SK-N-SH (cell line): ENCODE results near the gene GNAI1. TPM values are rescaled to one million over a fixed set of nuclear protein-coding genes. Genes with fewer than 3 reads are reported as not detected.

Source experiments
- CTCF ChIA-PET: fragments of 300-600, 350-600 bp; formaldehyde crosslinking; extraction: SDS; loops from one replicate; lab custom pipeline; 2021; lab: Yijun Ruan, JAX
- POLR2A ChIA-PET: fragments of 350-600 bp; sonication (Branson Sonifier 250); formaldehyde crosslinking; extraction: SDS; loops from one replicate; lab custom pipeline; 2020; ENCODE audit warnings: antibody characterized with exemption, inconsistent platforms; lab: Yijun Ruan, JAX
- DNase-seq: peaks from one replicate; pipeline ENCODE4 v3.0.0; 2012
- H2AFZ ChIP-seq: fragments of 200-600 bp; sonication (generic); 2 replicates; pipeline ENCODE4 v1.8.1; 2016; ENCODE audit warnings: antibody characterized with exemption, mild to moderate bottlenecking, low read depth
- H3F3A ChIP-seq: fragments of 200-600 bp; sonication (generic); replicated peaks from 2 replicates; pipeline ENCODE3; 2016; ENCODE audit warnings: antibody characterized with exemption, mild to moderate bottlenecking; ENCODE audit not compliant: insufficient read depth
- H3K27ac ChIP-seq, 2 experiments: fragments of 200-500 bp in 1 of 2; fragments of 200-600 bp in 1 of 2; sonication (Bioruptor generic) in 1 of 2; sonication (generic), shearing (Covaris generic) in 1 of 2; 2 replicates each; pipeline versions ENCODE4 v1.5.1 to v1.6.1; 2014 to 2016; ENCODE audit warnings: low read depth in 2 of 2, inconsistent platforms in 1 of 2, low read length in 1 of 2, mild to moderate bottlenecking in 1 of 2, mixed read lengths in 1 of 2
- H3K27me3 ChIP-seq: fragments of 200-600 bp; sonication (generic), shearing (Covaris generic); 2 replicates; pipeline ENCODE4 v1.6.1; 2016; ENCODE audit warnings: mixed run types; ENCODE audit not compliant: insufficient read depth
- H3K36me3 ChIP-seq, 2 experiments: fragments of 200-500 bp in 1 of 2; fragments of 200-600 bp in 1 of 2; sonication (Bioruptor generic) in 1 of 2; sonication (generic) in 1 of 2; replicated peaks in 1 of 2; 2 replicates each; pipeline versions ENCODE3 to v1.5.1; 2014 to 2016; ENCODE audit warnings: low read length in 1 of 2, mild to moderate bottlenecking in 1 of 2; ENCODE audit not compliant: insufficient read depth in 2 of 2, control insufficient read depth in 1 of 2
- H3K4me1 ChIP-seq, 2 experiments: fragments of 200-500 bp in 1 of 2; fragments of 200-600 bp in 1 of 2; sonication (Bioruptor generic) in 1 of 2; sonication (generic), shearing (Covaris generic) in 1 of 2; 2 replicates each; pipeline versions ENCODE4 v1.5.1 to v1.6.1; 2014 to 2016; ENCODE audit warnings: low read depth in 1 of 2, low read length in 1 of 2, mixed run types in 1 of 2; ENCODE audit not compliant: insufficient read depth in 2 of 2, control insufficient read depth in 1 of 2
- H3K4me2 ChIP-seq: fragments of 200-600 bp; sonication (generic), shearing (Covaris generic); 2 replicates; pipeline ENCODE4 v1.6.1; 2017; ENCODE audit warnings: mixed run types
- H3K4me3 ChIP-seq, 2 experiments: fragments of 200-500 bp in 1 of 2; fragments of 200-600 bp in 1 of 2; sonication (Bioruptor generic) in 1 of 2; sonication (generic), shearing (Covaris generic) in 1 of 2; 2 replicates each; pipeline versions ENCODE4 v1.5.1 to v1.8.1; 2014 to 2016; ENCODE audit warnings: low read depth in 2 of 2, inconsistent platforms in 1 of 2, low read length in 1 of 2, mild to moderate bottlenecking in 1 of 2, mixed read lengths in 1 of 2, moderate library complexity in 1 of 2
- H3K79me2 ChIP-seq: fragments of 200-600 bp; sonication (generic); 2 replicates; pipeline ENCODE4 v1.8.1; 2017; ENCODE audit warnings: mild to moderate bottlenecking; ENCODE audit not compliant: insufficient read depth
- H3K9ac ChIP-seq: fragments of 200-600 bp; sonication (generic); 2 replicates; pipeline ENCODE4 v1.6.1; 2017; ENCODE audit warnings: mixed run types
- H3K9me2 ChIP-seq: fragments of 200-600 bp; sonication (generic); 2 replicates; pipeline ENCODE4 v1.6.1; 2017; ENCODE audit warnings: mixed run types
- H3K9me3 ChIP-seq: fragments of 200-600 bp; sonication (generic); 2 replicates; pipeline ENCODE4 v1.6.1; 2017; ENCODE audit warnings: mixed run types, mild to moderate bottlenecking, moderate library complexity
- H4K20me1 ChIP-seq: fragments of 200-600 bp; sonication (generic); 2 replicates; pipeline ENCODE4 v1.6.1; 2017; ENCODE audit warnings: mild to moderate bottlenecking, mixed run types; ENCODE audit not compliant: insufficient read depth
- CHD2 ChIP-seq: fragments of 150-350 bp; IDR thresholded peaks from 2 replicates; pipeline ENCODE4 v1.6.1; 2018; ENCODE audit warnings: low read length; ENCODE audit not compliant: partially characterized antibody
- ELF1 ChIP-seq: IDR thresholded peaks from 2 replicates; pipeline ENCODE4 v1.4.0; 2012
- EP300 ChIP-seq, 2 experiments: IDR thresholded peaks; 2 replicates each; pipeline versions ENCODE4 v1.4.0 to v1.6.1; 2012; ENCODE audit warnings: borderline replicate concordance in 1 of 2, low read depth in 1 of 2, low read length in 1 of 2
- FOSL2 ChIP-seq: IDR thresholded peaks from 2 replicates; pipeline ENCODE4 v1.4.0; 2012; ENCODE audit warnings: low read depth, mild to moderate bottlenecking, moderate library complexity, borderline replicate concordance
- FOXJ3 ChIP-seq: sonication (generic); formaldehyde crosslinking; IDR thresholded peaks from 2 replicates; pipeline ENCODE4 v1.5.1; 2020; ENCODE audit warnings: mild to moderate bottlenecking, missing genetic modification reagents
- FOXM1 ChIP-seq: IDR thresholded peaks from 2 replicates; pipeline ENCODE4 v1.4.0; 2012; ENCODE audit warnings: low read depth, mild to moderate bottlenecking
- GABPA ChIP-seq: IDR thresholded peaks from 2 replicates; pipeline ENCODE4 v1.4.0; 2012; ENCODE audit warnings: low read depth, mild to moderate bottlenecking
- GATA2 ChIP-seq: sonication (generic); formaldehyde crosslinking; IDR thresholded peaks from 2 replicates; pipeline ENCODE4 v1.5.0; 2020; ENCODE audit warnings: mild to moderate bottlenecking, missing genetic modification reagents
- JUND ChIP-seq: IDR thresholded peaks from 2 replicates; pipeline ENCODE4 v1.4.0; 2012
- MAX ChIP-seq: IDR thresholded peaks from 2 replicates; pipeline ENCODE4 v1.4.0; 2012; ENCODE audit warnings: low read depth
- MEF2A ChIP-seq: IDR thresholded peaks from 2 replicates; pipeline ENCODE4 v1.4.0; 2012; ENCODE audit warnings: low read depth, borderline replicate concordance
- NFIC ChIP-seq: IDR thresholded peaks from 2 replicates; pipeline ENCODE4 v1.4.0; 2012; ENCODE audit warnings: borderline replicate concordance
- RAD21 ChIP-seq: IDR thresholded peaks from 2 replicates; pipeline ENCODE4 v1.6.1; 2012; ENCODE audit warnings: mild to moderate bottlenecking, low read length
- REST ChIP-seq: IDR thresholded peaks from 2 replicates; pipeline ENCODE4 v1.6.1; 2012; ENCODE audit warnings: mild to moderate bottlenecking, low read depth, low read length, moderate library complexity
- RXRA ChIP-seq: IDR thresholded peaks from 2 replicates; pipeline ENCODE4 v1.4.0; 2012; ENCODE audit warnings: low read depth, mild to moderate bottlenecking, borderline replicate concordance
- SIN3A ChIP-seq: IDR thresholded peaks from 2 replicates; pipeline ENCODE4 v1.6.1; 2012; ENCODE audit warnings: low read depth, mild to moderate bottlenecking, low read length, moderate library complexity, borderline replicate concordance
- SMC3 ChIP-seq: IDR thresholded peaks from 2 replicates; pipeline ENCODE4 v1.6.1; 2012; ENCODE audit warnings: low read depth, low read length, improper control_type of control experiment
- TAF1 ChIP-seq: IDR thresholded peaks from 2 replicates; pipeline ENCODE4 v1.6.1; 2012; ENCODE audit warnings: low read depth, mild to moderate bottlenecking, low read length, moderate library complexity, borderline replicate concordance
- TCF12 ChIP-seq: IDR thresholded peaks from 2 replicates; pipeline ENCODE4 v1.4.0; 2012
- TEAD4 ChIP-seq: IDR thresholded peaks from 2 replicates; pipeline ENCODE4 v1.4.0; 2012; ENCODE audit warnings: mild to moderate bottlenecking, borderline replicate concordance; ENCODE audit not compliant: insufficient read depth
- YY1 ChIP-seq: IDR thresholded peaks from 2 replicates; pipeline ENCODE4 v1.4.0; 2012; ENCODE audit warnings: low read depth, mild to moderate bottlenecking
- WGBS: methylation state at CpG from one replicate; pipeline ENCODE4 v1.1.6; 2017; ENCODE audit warnings: low lambda C conversion rate; 5-methylcytosine and 5-hydroxymethylcytosine counted together
- polyA plus RNA-seq, 3 experiments: library from polyadenylated mRNA; depleted of rRNA; stranded (reverse); fragments of >200 nt; gene quantifications; 2 replicates each; pipeline ENCODE4 v1.2.3, GENCODE V29; 2012
- TF ChIP-seq, protein P1 (sequence below): IDR thresholded peaks from 2 replicates; pipeline ENCODE4; 2012

Gene GNAI1
- polyA plus RNA-seq, 1 of the 3 experiments (the other 2 are of a cell fraction), result 69.1 TPM

GRCh38 chr7:80232979-80233724 is 98.5 kb downstream of the GNAI1 start:
- Histone ChIP-seq H3K4me3 (no peak overlapping the region), H3F3A (peaks cover 4% of the 10 kb centered on the region), H3K27me3 (no peaks in the 10 kb centered on the region), H3K9ac (no peak overlapping the region), H4K20me1 (no peaks in the 10 kb centered on the region), H3K9me2 (no peaks in the 10 kb centered on the region), H2AFZ (no peak overlapping the region), H3K9me3 (no peaks in the 10 kb centered on the region), H3K36me3 (no peaks in the 10 kb centered on the region), H3K4me1 (peaks cover 0 to 8% of the 10 kb centered on the region in 2 experiments; a peak in 2 of 4 replicates), H3K79me2 (no peaks in the 10 kb centered on the region), H3K4me2 (no peak overlapping the region), H3K27ac (no peak overlapping the region)
- DNase-seq, result no peak
- ChIA-PET POLR2A (no interaction called here), CTCF (interaction anchor here (0.7 to 1.4 kb wide), 6 partner anchors 7 to 159 kb away, joined by 3 to 4 read pairs (median 3); partner anchors contain the start of gene GNAI1)
- TF ChIP-seq ELF1 (no peak), FOSL2 (no peak), RAD21 (no peak), FOXM1 (no peak), TEAD4 (no peak), GATA2 (no peak), MAX (no peak), TCF12 (no peak), CHD2 (no peak), MEF2A (no peak), JUND (no peak), GABPA (no peak), YY1 (no peak)
- 80% methylated on average over 4 of the region's 4 CpGs for WGBS

DNA sequence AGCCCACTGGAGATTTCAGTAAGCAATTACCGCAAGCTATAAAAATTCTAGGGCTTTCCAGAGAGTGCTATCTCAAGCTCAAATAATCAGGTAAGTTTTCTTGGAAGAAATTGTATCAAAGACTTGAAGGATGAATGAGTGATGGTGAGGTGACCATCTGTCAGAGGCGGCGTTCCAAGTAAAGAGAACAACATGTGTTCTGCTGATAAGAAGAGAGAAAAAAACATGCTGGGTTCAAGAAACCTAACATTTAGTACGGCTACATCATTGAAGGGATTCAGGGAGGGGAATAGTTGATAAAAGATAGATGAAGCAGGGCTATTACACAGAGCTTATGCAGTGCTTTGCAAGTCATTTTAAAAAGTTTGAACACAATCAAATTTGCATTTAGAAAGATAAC is 100.7 kb downstream of the GNAI1 start:
- no peak for DNase-seq
- peaks cover 4% of the 10 kb centered on the region for H3F3A ChIP-seq
- H3K27ac ChIP-seq, result no peak overlapping the region
- no peaks in the 10 kb centered on the region for H4K20me1 ChIP-seq
- H3K9ac ChIP-seq, result no peak overlapping the region
- no peaks in the 10 kb centered on the region for H3K36me3 ChIP-seq
- ChIA-PET CTCF (interaction anchor here (2.0 kb wide), 1 partner anchor 20 kb away, joined by 4 read pairs; no protein-coding TSS in a partner anchor), POLR2A (no interaction called here)
- no peak overlapping the region for H3K4me3 ChIP-seq
- WGBS, result 94% methylated on average over 4 of the region's 4 CpGs
- H3K9me3 ChIP-seq, result no peaks in the 10 kb centered on the region
- H3K9me2 ChIP-seq, result no peaks in the 10 kb centered on the region
- no peaks in the 10 kb centered on the region for H3K27me3 ChIP-seq
- H3K4me2 ChIP-seq, result no peak overlapping the region
- H2AFZ ChIP-seq, result no peak overlapping the region
- H3K4me1 ChIP-seq, result peaks cover 0 to 8% of the 10 kb centered on the region in 2 experiments; a peak in 1 of 4 replicates
- H3K79me2 ChIP-seq, result no peaks in the 10 kb centered on the region
- TF ChIP-seq ELF1 (no peak), RAD21 (no peak), FOXJ3 (no peak), RXRA (no peak), NFIC (no peak), SMC3 (no peak), TCF12 (no peak), FOXM1 (no peak), FOSL2 (no peak), MEF2A (no peak), GATA2 (no peak), TAF1 (no peak), SIN3A (no peak), EP300 (IDR thresholded peaks at IDR 0.05; ENCODE audit: borderline replicate concordance in 1 of 2, low read depth in 1 of 2, low read length in 1 of 2) (no peak), REST (no peak), YY1 (no peak), TEAD4 (no peak)
- TF ChIP-seq, protein P1, sequence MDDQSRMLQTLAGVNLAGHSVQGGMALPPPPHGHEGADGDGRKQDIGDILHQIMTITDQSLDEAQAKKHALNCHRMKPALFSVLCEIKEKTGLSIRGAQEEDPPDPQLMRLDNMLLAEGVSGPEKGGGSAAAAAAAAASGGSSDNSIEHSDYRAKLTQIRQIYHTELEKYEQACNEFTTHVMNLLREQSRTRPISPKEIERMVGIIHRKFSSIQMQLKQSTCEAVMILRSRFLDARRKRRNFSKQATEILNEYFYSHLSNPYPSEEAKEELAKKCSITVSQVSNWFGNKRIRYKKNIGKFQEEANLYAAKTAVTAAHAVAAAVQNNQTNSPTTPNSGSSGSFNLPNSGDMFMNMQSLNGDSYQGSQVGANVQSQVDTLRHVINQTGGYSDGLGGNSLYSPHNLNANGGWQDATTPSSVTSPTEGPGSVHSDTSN, result no peak
